ENCODE results near the gene TPM4.
"Not testable (repeated sequence)": the region's sequence is repeated elsewhere in the genome, so short reads cannot be mapped to it uniquely, and the experiment has no call there.

Gene TPM4

GRCh38 chr19:16087404-16087803 is 11.1 kb downstream of the TPM4 start:
- H3K4me3 ChIP-seq (ENCODE audit: control insufficient read depth in 1 of 7, extremely low read depth in 1 of 7, insufficient read depth in 4 of 7, low read depth in 2 of 7, low read length in 6 of 7); H3K9me3 ChIP-seq (ENCODE audit: control extremely low read depth in 1 of 5, control insufficient read depth in 4 of 5, insufficient read depth in 2 of 5, low read depth in 1 of 5, low read length in 4 of 5); H3K27ac ChIP-seq (ENCODE audit: insufficient read depth in 1 of 2, low read depth in 1 of 2, low read length in 2 of 2, poor library complexity in 1 of 2, severe bottlenecking in 2 of 2); H3K27me3 ChIP-seq (replicated peaks in 2 of 5; ENCODE audit: control insufficient read depth in 4 of 5, insufficient read depth in 5 of 5, low read length in 4 of 5); DNase-seq: not testable (repeated sequence)
- WGBS (ENCODE audit: insufficient coverage), result 96% methylated on average over 11 of the region's 11 CpGs
- ChIA-PET CTCF (interaction anchor here (0.7 to 5.7 kb wide), 7 partner anchors 15 to 73 kb away, joined by 3 to 47 read pairs (median 3); no protein-coding TSS in a partner anchor), POLR2A (interaction anchor here (1.5 to 2.2 kb wide), 3 partner anchors 8 to 24 kb away, joined by 7 read pairs; partner anchors contain the start of gene RAB8A)
- Histone ChIP-seq H3K36me3 (ENCODE audit: control insufficient read depth in 4 of 4, insufficient read depth in 4 of 4, low read length in 3 of 4) (peaks cover 18 to 86% (median 68%) of the 10 kb centered on the region in 4 experiments), H3K4me1 (ENCODE audit: control extremely low read depth in 1 of 4, control insufficient read depth in 4 of 4, insufficient read depth in 4 of 4, low read length in 3 of 4) (peaks cover 0 to 57% (median 46%) of the 10 kb centered on the region in 4 experiments)

- ChIA-PET CTCF (interaction anchor here (0.7 to 5.7 kb wide), 7 partner anchors 11 to 73 kb away, joined by 3 to 47 read pairs (median 3); no protein-coding TSS in a partner anchor), POLR2A (interaction anchor here (2.2 kb wide), 1 partner anchor 23 kb away, joined by 7 read pairs; the partner anchor contains the start of gene RAB8A)
- DNase-seq, result no peak
- WGBS (ENCODE audit: insufficient coverage), result 92% methylated on average over 7 of the region's 12 CpGs
- peaks cover 0 to 52% (median 44%) of the 10 kb centered on the region in 4 experiments for H3K4me1 ChIP-seq (ENCODE audit: control extremely low read depth in 1 of 4, control insufficient read depth in 4 of 4, insufficient read depth in 4 of 4, low read length in 3 of 4)
- no peak overlapping the region for H3K4me3 ChIP-seq (ENCODE audit: control insufficient read depth in 1 of 7, extremely low read depth in 1 of 7, insufficient read depth in 4 of 7, low read depth in 2 of 7, low read length in 6 of 7)
- peaks cover 18 to 85% (median 70%) of the 10 kb centered on the region in 4 experiments for H3K36me3 ChIP-seq (ENCODE audit: control insufficient read depth in 4 of 4, insufficient read depth in 4 of 4, low read length in 3 of 4)
- H3K9me3 ChIP-seq (ENCODE audit: control extremely low read depth in 1 of 5, control insufficient read depth in 4 of 5, insufficient read depth in 2 of 5, low read depth in 1 of 5, low read length in 4 of 5), result no peaks in the 10 kb centered on the region
- H3K27me3 ChIP-seq (replicated peaks in 2 of 5; ENCODE audit: control insufficient read depth in 4 of 5, insufficient read depth in 5 of 5, low read length in 4 of 5), result no peaks in the 10 kb centered on the region
- no peak overlapping the region for H3K27ac ChIP-seq (ENCODE audit: insufficient read depth in 1 of 2, low read depth in 1 of 2, low read length in 2 of 2, poor library complexity in 1 of 2, severe bottlenecking in 2 of 2)
Observed at GRCh38 chr19:16087940-16088339, 11.6 kb downstream of the TPM4 start.

- peaks cover 16 to 86% (median 70%) of the 10 kb centered on the region in 4 experiments for H3K36me3 ChIP-seq (ENCODE audit: control insufficient read depth in 4 of 4, insufficient read depth in 4 of 4, low read length in 3 of 4)
- POLR2A ChIA-PET, result no interaction called here
- no peak overlapping the region for H3K27ac ChIP-seq (ENCODE audit: insufficient read depth in 1 of 2, low read depth in 1 of 2, low read length in 2 of 2, poor library complexity in 1 of 2, severe bottlenecking in 2 of 2)
- no peaks in the 10 kb centered on the region for H3K27me3 ChIP-seq (replicated peaks in 2 of 5; ENCODE audit: control insufficient read depth in 4 of 5, insufficient read depth in 5 of 5, low read length in 4 of 5)
- CTCF ChIA-PET, result interaction anchor here (0.7 to 2.5 kb wide), 5 partner anchors 11 to 61 kb away, joined by 3 to 9 read pairs (median 3); no protein-coding TSS in a partner anchor
- no peak for DNase-seq
- H3K4me3 ChIP-seq (ENCODE audit: control insufficient read depth in 1 of 7, extremely low read depth in 1 of 7, insufficient read depth in 4 of 7, low read depth in 2 of 7, low read length in 6 of 7), result no peak overlapping the region
- H3K4me1 ChIP-seq (ENCODE audit: control extremely low read depth in 1 of 4, control insufficient read depth in 4 of 4, insufficient read depth in 4 of 4, low read length in 3 of 4), result peaks cover 0 to 46% (median 38%) of the 10 kb centered on the region in 4 experiments
- H3K9me3 ChIP-seq (ENCODE audit: control extremely low read depth in 1 of 5, control insufficient read depth in 4 of 5, insufficient read depth in 2 of 5, low read depth in 1 of 5, low read length in 4 of 5), result no peaks in the 10 kb centered on the region
- WGBS (ENCODE audit: insufficient coverage), result 96% methylated on average over 11 of the region's 17 CpGs
Observed at GRCh38 chr19:16088351-16089009, 12.2 kb downstream of the TPM4 start.

- H3K4me3 ChIP-seq (ENCODE audit: control insufficient read depth in 1 of 7, extremely low read depth in 1 of 7, insufficient read depth in 4 of 7, low read depth in 2 of 7, low read length in 6 of 7), result no peak overlapping the region
- H3K27me3 ChIP-seq (replicated peaks in 2 of 5; ENCODE audit: control insufficient read depth in 4 of 5, insufficient read depth in 5 of 5, low read length in 4 of 5), result no peaks in the 10 kb centered on the region
- POLR2A ChIA-PET, result interaction anchor here (0.6 to 0.7 kb wide), 2 partner anchors 10 to 668 kb away, joined by 3 to 5 read pairs; no protein-coding TSS in a partner anchor
- peaks cover 0 to 39% (median 35%) of the 10 kb centered on the region in 4 experiments for H3K4me1 ChIP-seq (ENCODE audit: control extremely low read depth in 1 of 4, control insufficient read depth in 4 of 4, insufficient read depth in 4 of 4, low read length in 3 of 4)
- H3K9me3 ChIP-seq (ENCODE audit: control extremely low read depth in 1 of 5, control insufficient read depth in 4 of 5, insufficient read depth in 2 of 5, low read depth in 1 of 5, low read length in 4 of 5), result no peaks in the 10 kb centered on the region
- WGBS (ENCODE audit: insufficient coverage), result 96% methylated on average over 7 of the region's 10 CpGs
- peaks cover 18 to 87% (median 70%) of the 10 kb centered on the region in 4 experiments for H3K36me3 ChIP-seq (ENCODE audit: control insufficient read depth in 4 of 4, insufficient read depth in 4 of 4, low read length in 3 of 4)
- CTCF ChIA-PET, result interaction anchor here (0.5 to 2.5 kb wide), 6 partner anchors 10 to 323 kb away, joined by 3 to 9 read pairs (median 4); no protein-coding TSS in a partner anchor
- H3K27ac ChIP-seq (ENCODE audit: insufficient read depth in 1 of 2, low read depth in 1 of 2, low read length in 2 of 2, poor library complexity in 1 of 2, severe bottlenecking in 2 of 2), result no peak overlapping the region
- no peak for DNase-seq
Observed at GRCh38 chr19:16089010-16089846, 12.9 kb downstream of the TPM4 start.

- Histone ChIP-seq H3K36me3 (ENCODE audit: control insufficient read depth in 4 of 4, insufficient read depth in 4 of 4, low read length in 3 of 4) (peaks cover 32 to 97% (median 76%) of the 10 kb centered on the region in 4 experiments), H3K27me3 (replicated peaks in 2 of 5; ENCODE audit: control insufficient read depth in 4 of 5, insufficient read depth in 5 of 5, low read length in 4 of 5) (no peaks in the 10 kb centered on the region), H3K4me3 (ENCODE audit: control insufficient read depth in 1 of 7, extremely low read depth in 1 of 7, insufficient read depth in 4 of 7, low read depth in 2 of 7, low read length in 6 of 7) (no peak overlapping the region), H3K27ac (ENCODE audit: insufficient read depth in 1 of 2, low read depth in 1 of 2, low read length in 2 of 2, poor library complexity in 1 of 2, severe bottlenecking in 2 of 2) (peak overlapping the region in 1 of 2 experiments; percentile 49), H3K9me3 (ENCODE audit: control extremely low read depth in 1 of 5, control insufficient read depth in 4 of 5, insufficient read depth in 2 of 5, low read depth in 1 of 5, low read length in 4 of 5) (no peaks in the 10 kb centered on the region), H3K4me1 (ENCODE audit: control extremely low read depth in 1 of 4, control insufficient read depth in 4 of 4, insufficient read depth in 4 of 4, low read length in 3 of 4) (peaks cover 0 to 16% (median 14%) of the 10 kb centered on the region in 4 experiments)
- ChIA-PET CTCF (interaction anchor here (1.1 to 1.5 kb wide), 4 partner anchors 8 to 26 kb away, joined by 3 to 6 read pairs (median 3); partner anchors contain the start of gene TPM4), POLR2A (no interaction called here)
- no peak for DNase-seq
- 99% methylated on average over 9 of the region's 13 CpGs for WGBS (ENCODE audit: insufficient coverage)
Observed at GRCh38 chr19:16091546-16092475, 15.5 kb downstream of the TPM4 start.

GRCh38 chr19:16094360-16095070 is 18.2 kb downstream of the TPM4 start:
- ChIA-PET CTCF (interaction anchor here (0.8 to 1.8 kb wide), 11 partner anchors 9 to 225 kb away, joined by 3 to 8 read pairs (median 4); partner anchors contain the start of gene TPM4), POLR2A (interaction anchor here (1.1 to 1.6 kb wide), 3 partner anchors 8 to 16 kb away, joined by 3 to 7 read pairs (median 4); no protein-coding TSS in a partner anchor)
- WGBS (ENCODE audit: insufficient coverage), result 86% methylated on average over 8 of the region's 10 CpGs
- Histone ChIP-seq H3K9me3 (ENCODE audit: control extremely low read depth in 1 of 5, control insufficient read depth in 4 of 5, insufficient read depth in 2 of 5, low read depth in 1 of 5, low read length in 4 of 5) (no peaks in the 10 kb centered on the region), H3K27ac (ENCODE audit: insufficient read depth in 1 of 2, low read depth in 1 of 2, low read length in 2 of 2, poor library complexity in 1 of 2, severe bottlenecking in 2 of 2) (no peak overlapping the region), H3K4me1 (ENCODE audit: control extremely low read depth in 1 of 4, control insufficient read depth in 4 of 4, insufficient read depth in 4 of 4, low read length in 3 of 4) (peaks cover 0 to 3% (median 1%) of the 10 kb centered on the region in 4 experiments), H3K27me3 (replicated peaks in 2 of 5; ENCODE audit: control insufficient read depth in 4 of 5, insufficient read depth in 5 of 5, low read length in 4 of 5) (no peaks in the 10 kb centered on the region), H3K36me3 (ENCODE audit: control insufficient read depth in 4 of 4, insufficient read depth in 4 of 4, low read length in 3 of 4) (peaks cover 25 to 96% (median 72%) of the 10 kb centered on the region in 4 experiments), H3K4me3 (ENCODE audit: control insufficient read depth in 1 of 7, extremely low read depth in 1 of 7, insufficient read depth in 4 of 7, low read depth in 2 of 7, low read length in 6 of 7) (no peak overlapping the region)
- DNase-seq, result no peak

All from common myeloid progenitor, CD34-positive (primary cell).